Fibroblast of skin of back (primary cell): ENCODE measurements around the gene RPL28. TPM values are rescaled to one million over a fixed set of nuclear protein-coding genes. Genes with fewer than 3 reads are reported as not detected.

Experiments
- DNase-seq: peaks from one replicate; pipeline ENCODE4 v3.0.0-alpha.2; 2013
- polyA plus RNA-seq, 2 experiments: library from polyadenylated mRNA; unstranded; fragments of 120-200 nt; gene quantifications; one replicate each; pipeline ENCODE4 v1.2.1, GENCODE V29; 2013; ENCODE audit not compliant: insufficient read length in 2 of 2

The RPL28 gene
- polyA plus RNA-seq (2013, experiment 1 of 2; ENCODE audit: insufficient read length), result 1,312 TPM
- 1,423 TPM for polyA plus RNA-seq (2013, experiment 2 of 2; ENCODE audit: insufficient read length)

- DNase-seq, result peak; percentile 97
Measured at GRCh38 chr19:55385724-55386492, at the start of gene RPL28. TSS of gene RPL28 (plus strand) at chr19:55385932. CDS start at chr19:55386358, 426 bp downstream.

- peak; percentile 57 for DNase-seq
Measured at GRCh38 chr19:55336101-55336500, 49.6 kb upstream of the RPL28 start.

GRCh38 chr19:55339105-55339888 lies 46.4 kb upstream of the RPL28 start, which contains the start of gene KMT5C:
TSS of gene KMT5C (plus strand) at chr19:55339876. CDS start at chr19:55341937, 2,061 bp downstream.
- DNase-seq, result peak; percentile 100

GRCh38 chr19:55339889-55340783 lies 45.6 kb upstream of the RPL28 start:
- no peak for DNase-seq

GRCh38 chr19:55340784-55341147 lies 45.0 kb upstream of the RPL28 start:
- no peak for DNase-seq

GRCh38 chr19:55341171-55341588 lies 44.6 kb upstream of the RPL28 start:
- DNase-seq, result peak; percentile 61

- DNase-seq, result no peak
Measured at GRCh38 chr19:55341595-55342531, 43.9 kb upstream of the RPL28 start.

- DNase-seq, result peak; percentile 29
Measured at GRCh38 chr19:55344444-55344843, 41.3 kb upstream of the RPL28 start.

GRCh38 chr19:55345101-55345817 lies 40.5 kb upstream of the RPL28 start:
- no peak for DNase-seq

GRCh38 chr19:55345818-55346724 lies 39.7 kb upstream of the RPL28 start:
- DNase-seq, result no peak

- DNase-seq, result no peak
Measured at GRCh38 chr19:55346725-55347441, 38.8 kb upstream of the RPL28 start.

- DNase-seq, result no peak
Measured at GRCh38 chr19:55347442-55348009, 38.2 kb upstream of the RPL28 start.

- DNase-seq, result no peak
Measured at GRCh38 chr19:55348317-55349034, 37.3 kb upstream of the RPL28 start.

- no peak for DNase-seq
Measured at GRCh38 chr19:55350620-55351315, 35.0 kb upstream of the RPL28 start.

GRCh38 chr19:55352040-55352439 lies 33.7 kb upstream of the RPL28 start:
- DNase-seq, result no peak

- no peak for DNase-seq
Measured at GRCh38 chr19:55352549-55353145, 33.1 kb upstream of the RPL28 start.

- DNase-seq, result no peak
Measured at GRCh38 chr19:55353356-55353802, 32.4 kb upstream of the RPL28 start.
